Left hindlimb (tissue), 1 donor: ENCODE measurements around the gene RTN4RL2.
"Not testable (repeated sequence)": the region's sequence is repeated elsewhere in the genome, so short reads cannot be mapped to it uniquely, and the experiment has no call there.

ENCODE experiments used
- DNase-seq: peaks from one replicate; pipeline ENCODE4 v3.0.0-alpha.2; 2018

The RTN4RL2 gene

GRCh38 chr11:57434640-57435546 lies 25.4 kb upstream of the RTN4RL2 start:
- DNase-seq = no peak

- DNase-seq = no peak
Measured at GRCh38 chr11:57436031-57436430, 24.3 kb upstream of the RTN4RL2 start.

GRCh38 chr11:57438345-57439285 lies 21.7 kb upstream of the RTN4RL2 start:
- no peak for DNase-seq

- DNase-seq = no peak
Measured at GRCh38 chr11:57439786-57440185, 20.5 kb upstream of the RTN4RL2 start.

- no peak for DNase-seq
Measured at GRCh38 chr11:57440744-57441414, 19.4 kb upstream of the RTN4RL2 start.

- no peak for DNase-seq
Measured at GRCh38 chr11:57444362-57445121, 15.8 kb upstream of the RTN4RL2 start.

- not testable (repeated sequence) for DNase-seq
Measured at GRCh38 chr11:57445122-57445394, 15.3 kb upstream of the RTN4RL2 start.

GRCh38 chr11:57446055-57446454 lies 14.3 kb upstream of the RTN4RL2 start:
- no peak for DNase-seq

- no peak for DNase-seq
Measured at GRCh38 chr11:57453543-57454177, 6.7 kb upstream of the RTN4RL2 start.

GRCh38 chr11:57456960-57457642 lies 3.2 kb upstream of the RTN4RL2 start:
- DNase-seq = peak; percentile 86

GRCh38 chr11:57457643-57458023 lies 2.7 kb upstream of the RTN4RL2 start:
- no peak for DNase-seq

GRCh38 chr11:57458060-57458409 lies 2.3 kb upstream of the RTN4RL2 start:
- DNase-seq = no peak

- no peak for DNase-seq
Measured at GRCh38 chr11:57458410-57459163, 1.7 kb upstream of the RTN4RL2 start.

- DNase-seq = no peak
Measured at GRCh38 chr11:57459164-57460021, 935 bp upstream of the RTN4RL2 start.

GRCh38 chr11:57460758-57461749 lies 726 bp downstream of the RTN4RL2 start:
- no peak for DNase-seq

- no peak for DNase-seq
Measured at GRCh38 chr11:57461841-57462489, 1.6 kb downstream of the RTN4RL2 start.

GRCh38 chr11:57462597-57462996 lies 2.3 kb downstream of the RTN4RL2 start:
- no peak for DNase-seq
